CD4-positive, alpha-beta T cell (primary cell): ENCODE measurements around the gene DLL1. TPM values are rescaled to one million over a fixed set of nuclear protein-coding genes. Genes with fewer than 3 reads are reported as not detected.

Source experiments
- ATAC-seq: fragments of 200-7000 bp; cut with Tn5 transposase; one replicate; pipeline ENCODE4 v1.10.0; 2022; ENCODE audit warnings: mild to moderate bottlenecking; ENCODE audit not compliant: poor library complexity
- CTCF ChIA-PET: fragments of 350-600 bp; sonication (Branson Sonifier 250); formaldehyde crosslinking; loops from one replicate; lab custom pipeline; 2021; ENCODE audit warnings: antibody characterized with exemption, inconsistent platforms; lab: Charles Lee
- POLR2A ChIA-PET: fragments of 350-600 bp; sonication (Branson Sonifier 250); formaldehyde crosslinking; loops from one replicate; lab custom pipeline; 2021; ENCODE audit warnings: antibody characterized with exemption, inconsistent platforms; lab: Charles Lee
- DNase-seq, 14 experiments: peaks; one replicate each; pipeline ENCODE4 v3.0.0-alpha.2; 2013 to 2020; ENCODE audit warnings: mixed read lengths in 2 of 14
- H3K27ac ChIP-seq, 2 donors: one replicate each; pipeline versions ENCODE4 v1.5.1 to v1.7.0; 2013; ENCODE audit warnings: low read length in 2 of 2, low read depth in 1 of 2, mild to moderate bottlenecking in 1 of 2
- H3K27me3 ChIP-seq, 2 experiments: 1 replicate in 1 of 2; 2 replicates in 1 of 2; pipeline versions ENCODE4 v1.6.1 to v1.7.0; 2013; ENCODE audit warnings: low read length in 2 of 2, control low read depth in 1 of 2, mild to moderate bottlenecking in 1 of 2, moderate library complexity in 1 of 2; ENCODE audit not compliant: insufficient read depth in 2 of 2, control insufficient read depth in 1 of 2
- H3K36me3 ChIP-seq: one replicate; pipeline ENCODE4 v1.6.1; 2013; ENCODE audit warnings: low read length, control low read depth; ENCODE audit not compliant: insufficient read depth
- H3K4me1 ChIP-seq: one replicate; pipeline ENCODE4 v1.6.1; 2013; ENCODE audit warnings: low read length, control low read depth; ENCODE audit not compliant: insufficient read depth
- H3K4me3 ChIP-seq: one replicate; pipeline ENCODE4 v1.5.1; 2013; ENCODE audit warnings: mild to moderate bottlenecking, low read length, moderate library complexity
- H3K9me3 ChIP-seq, 2 experiments: 1 replicate in 1 of 2; 2 replicates in 1 of 2; pipeline versions ENCODE4 v1.6.1 to v1.7.0; 2013; ENCODE audit warnings: low read length in 2 of 2, mild to moderate bottlenecking in 2 of 2, control low read depth in 1 of 2, moderate library complexity in 1 of 2; ENCODE audit not compliant: control insufficient read depth in 1 of 2, insufficient read depth in 1 of 2
- H3K27ac Mint-ChIP-seq: one replicate; pipeline ENCODE4 v1.8.0; 2020; ENCODE audit warnings: mixed read lengths
- H3K27me3 Mint-ChIP-seq: one replicate; pipeline ENCODE4 v1.8.0; 2021; ENCODE audit warnings: mixed read lengths
- H3K36me3 Mint-ChIP-seq: one replicate; pipeline ENCODE4 v1.8.0; 2021; ENCODE audit warnings: low read depth, mixed read lengths
- H3K4me1 Mint-ChIP-seq: one replicate; pipeline ENCODE4 v1.8.0; 2021; ENCODE audit warnings: low read depth, mixed read lengths
- H3K4me3 Mint-ChIP-seq: one replicate; pipeline ENCODE4 v1.8.0; 2020; ENCODE audit warnings: mild to moderate bottlenecking, mixed read lengths
- H3K9me3 Mint-ChIP-seq: one replicate; pipeline ENCODE4 v1.8.0; 2020; ENCODE audit warnings: mixed read lengths
- intact Hi-C, 2 experiments: fragments of 100-400 bp; cut with DNase I in 1 of 2; cut with micrococcal nuclease in 1 of 2; formaldehyde crosslinking; loops; one replicate each; pipeline versions ENCODE4 v1.15.1 to v1.9.0; 2023 to 2025; cut with DNase I, micrococcal nuclease
- total RNA-seq, 174 experiments: library from RNA in 2 of 174; stranded (reverse) in 2 of 174; gene quantifications; one replicate each; pipeline ENCODE4 v1.2.3 and lab custom pipeline; 2021 to 2026
- TF ChIP-seq, protein P1 (sequence below): fragments of 200-600 bp; IDR thresholded peaks from one replicate; pipeline ENCODE4 v1.8.0; 2022; ENCODE audit warnings: antibody characterized with exemption, mild to moderate bottlenecking

Gene DLL1
- total RNA-seq, 2 experiments from 2014 or later: 7.1 to 7.2 TPM

DNA sequence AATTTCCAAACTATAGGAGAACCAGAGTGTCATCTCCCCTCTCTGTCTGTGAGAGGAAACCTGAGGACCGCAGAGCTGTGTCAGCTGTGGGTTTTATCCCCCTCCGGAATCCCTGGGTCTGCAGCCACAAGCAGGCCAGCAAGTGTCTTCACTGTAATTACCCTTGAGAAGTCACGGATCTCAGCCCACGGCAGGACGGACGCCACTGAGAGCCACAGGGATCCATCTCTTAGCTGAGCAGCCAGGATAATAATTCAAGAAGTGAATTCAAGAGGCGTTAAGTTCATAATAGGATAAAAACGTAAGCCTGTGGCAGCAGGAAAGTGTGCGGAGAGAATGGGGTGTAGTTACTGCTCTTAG lies 37.0 kb downstream of the DLL1 start:
- no peak for ATAC-seq
- TF ChIP-seq, protein P1, sequence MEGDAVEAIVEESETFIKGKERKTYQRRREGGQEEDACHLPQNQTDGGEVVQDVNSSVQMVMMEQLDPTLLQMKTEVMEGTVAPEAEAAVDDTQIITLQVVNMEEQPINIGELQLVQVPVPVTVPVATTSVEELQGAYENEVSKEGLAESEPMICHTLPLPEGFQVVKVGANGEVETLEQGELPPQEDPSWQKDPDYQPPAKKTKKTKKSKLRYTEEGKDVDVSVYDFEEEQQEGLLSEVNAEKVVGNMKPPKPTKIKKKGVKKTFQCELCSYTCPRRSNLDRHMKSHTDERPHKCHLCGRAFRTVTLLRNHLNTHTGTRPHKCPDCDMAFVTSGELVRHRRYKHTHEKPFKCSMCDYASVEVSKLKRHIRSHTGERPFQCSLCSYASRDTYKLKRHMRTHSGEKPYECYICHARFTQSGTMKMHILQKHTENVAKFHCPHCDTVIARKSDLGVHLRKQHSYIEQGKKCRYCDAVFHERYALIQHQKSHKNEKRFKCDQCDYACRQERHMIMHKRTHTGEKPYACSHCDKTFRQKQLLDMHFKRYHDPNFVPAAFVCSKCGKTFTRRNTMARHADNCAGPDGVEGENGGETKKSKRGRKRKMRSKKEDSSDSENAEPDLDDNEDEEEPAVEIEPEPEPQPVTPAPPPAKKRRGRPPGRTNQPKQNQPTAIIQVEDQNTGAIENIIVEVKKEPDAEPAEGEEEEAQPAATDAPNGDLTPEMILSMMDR: no peak
- H3K4me3 Mint-ChIP-seq: no peak overlapping the region
- ChIA-PET POLR2A (no interaction called here), CTCF (no interaction called here)
- H3K27me3 Mint-ChIP-seq: no peaks in the 10 kb centered on the region
- no peak overlapping the region for H3K27ac Mint-ChIP-seq
- no peak for DNase-seq
- no peaks in the 10 kb centered on the region for H3K36me3 Mint-ChIP-seq
- Histone ChIP-seq H3K4me3 (no peak overlapping the region), H3K36me3 (no peaks in the 10 kb centered on the region), H3K9me3 (no peaks in the 10 kb centered on the region), H3K4me1 (no peaks in the 10 kb centered on the region), H3K27ac (no peak overlapping the region), H3K27me3 (no peaks in the 10 kb centered on the region)
- no peaks in the 10 kb centered on the region for H3K4me1 Mint-ChIP-seq
- intact Hi-C loops: no loop called here
- no peaks in the 10 kb centered on the region for H3K9me3 Mint-ChIP-seq

- DNase-seq (no peak), ATAC-seq (no peak)
- Mint-ChIP-seq H3K27me3 (no peaks in the 10 kb centered on the region), H3K4me1 (no peaks in the 10 kb centered on the region), H3K36me3 (no peaks in the 10 kb centered on the region), H3K27ac (no peak overlapping the region), H3K4me3 (no peak overlapping the region), H3K9me3 (no peaks in the 10 kb centered on the region)
- CTCF ChIA-PET: no interaction called here
- Histone ChIP-seq H3K4me3 (no peak overlapping the region), H3K27me3 (peaks cover 0 to 2% of the 10 kb centered on the region in 2 experiments), H3K36me3 (no peaks in the 10 kb centered on the region), H3K27ac (no peak overlapping the region), H3K4me1 (no peaks in the 10 kb centered on the region), H3K9me3 (no peaks in the 10 kb centered on the region)
- TF ChIP-seq, protein P1: no peak
- POLR2A ChIA-PET: no interaction called here
- intact Hi-C loops: no loop called here
Measured at GRCh38 chr6:170253226-170253909, 37.5 kb downstream of the DLL1 start.

DNA sequence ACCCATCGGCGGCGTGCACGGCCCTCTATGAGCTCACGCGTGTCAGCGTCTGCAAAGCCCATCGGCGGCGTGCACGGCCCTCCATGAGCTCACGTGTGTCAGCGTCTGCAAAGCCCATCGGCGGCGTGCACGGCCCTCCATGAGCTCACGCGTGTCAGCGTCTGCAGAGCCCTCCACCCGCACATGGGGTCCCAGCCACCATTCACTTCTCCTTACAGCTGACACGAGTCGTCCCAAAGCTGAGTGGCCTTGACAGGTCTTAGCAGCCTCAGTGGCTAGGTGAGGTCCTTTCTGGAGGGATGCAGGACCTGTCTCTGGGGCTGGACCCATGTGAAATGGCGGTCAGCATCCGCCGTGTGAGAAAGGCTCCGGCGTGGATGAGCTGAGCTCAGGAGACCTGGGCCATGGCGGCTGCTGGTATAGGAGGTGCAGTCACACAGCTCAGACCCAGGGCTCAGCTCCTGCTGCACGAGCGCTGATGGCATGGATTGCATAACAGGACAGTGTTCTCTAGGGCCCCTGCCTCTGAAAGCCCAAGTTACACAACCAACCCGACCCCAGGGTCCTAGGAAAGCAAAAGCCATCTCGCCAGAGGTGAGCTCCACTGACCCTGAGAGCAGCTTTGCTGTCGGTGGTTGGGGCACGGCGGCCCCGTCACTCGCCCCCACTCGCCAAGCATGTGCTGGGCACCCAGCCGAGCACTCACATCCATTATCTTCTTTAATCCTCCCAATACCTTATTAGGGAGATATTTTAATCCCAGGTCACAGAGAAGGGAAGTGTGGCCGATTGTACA lies 38.9 kb downstream of the DLL1 start:
- Histone ChIP-seq H3K4me1 (no peaks in the 10 kb centered on the region), H3K4me3 (no peak overlapping the region), H3K9me3 (no peaks in the 10 kb centered on the region), H3K27ac (no peak overlapping the region), H3K27me3 (peaks cover 0 to 2% of the 10 kb centered on the region in 2 experiments), H3K36me3 (no peaks in the 10 kb centered on the region)
- DNase-seq (no peak), ATAC-seq (no peak)
- TF ChIP-seq, protein P1: no peak
- H3K36me3 Mint-ChIP-seq: no peaks in the 10 kb centered on the region
- intact Hi-C loops: no loop called here
- H3K9me3 Mint-ChIP-seq: no peaks in the 10 kb centered on the region
- H3K27ac Mint-ChIP-seq: no peak overlapping the region
- POLR2A ChIA-PET: no interaction called here
- CTCF ChIA-PET: interaction anchor here (0.5 kb wide), 1 partner anchor 317 kb away, joined by 3 read pairs; no protein-coding TSS in a partner anchor
- H3K4me1 Mint-ChIP-seq: no peaks in the 10 kb centered on the region
- H3K27me3 Mint-ChIP-seq: no peaks in the 10 kb centered on the region
- no peak overlapping the region for H3K4me3 Mint-ChIP-seq
